Stimulated activated naive CD4-positive, alpha-beta T cell (primary cell): ENCODE measurements around the gene MRPL58.
"Not testable (repeated sequence)": the region's sequence is repeated elsewhere in the genome, so short reads cannot be mapped to it uniquely, and the experiment has no call there.

Source experiments
- DNase-seq, 6 experiments: peaks; one replicate each; lab custom pipeline; 2025; lab: John Stamatoyannopoulos, UW

The MRPL58 gene

DNA sequence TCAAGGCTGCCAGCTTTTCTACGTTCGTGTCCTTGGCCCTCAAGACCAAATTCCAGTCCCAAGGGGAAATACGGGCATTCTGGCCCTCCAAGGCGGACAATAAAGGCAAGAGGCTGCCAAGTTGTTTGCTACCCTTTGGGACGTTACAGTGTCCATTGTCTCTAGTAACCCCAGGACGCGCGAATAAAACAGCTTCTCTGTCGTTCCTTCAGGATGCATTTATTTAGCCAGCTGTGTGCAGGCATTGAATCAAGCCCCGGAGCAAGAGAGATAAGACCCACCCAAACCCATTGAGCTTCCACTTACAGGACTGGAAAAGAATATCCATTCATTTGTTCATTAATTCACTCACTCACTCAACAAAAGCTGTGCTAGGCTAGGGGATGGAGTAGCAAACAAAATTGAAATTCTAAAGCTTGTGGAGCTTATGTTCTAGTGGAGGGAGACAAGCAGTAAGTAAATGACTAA is 656 bp downstream of the MRPL58 start:
- DNase-seq: no peak

DNA sequence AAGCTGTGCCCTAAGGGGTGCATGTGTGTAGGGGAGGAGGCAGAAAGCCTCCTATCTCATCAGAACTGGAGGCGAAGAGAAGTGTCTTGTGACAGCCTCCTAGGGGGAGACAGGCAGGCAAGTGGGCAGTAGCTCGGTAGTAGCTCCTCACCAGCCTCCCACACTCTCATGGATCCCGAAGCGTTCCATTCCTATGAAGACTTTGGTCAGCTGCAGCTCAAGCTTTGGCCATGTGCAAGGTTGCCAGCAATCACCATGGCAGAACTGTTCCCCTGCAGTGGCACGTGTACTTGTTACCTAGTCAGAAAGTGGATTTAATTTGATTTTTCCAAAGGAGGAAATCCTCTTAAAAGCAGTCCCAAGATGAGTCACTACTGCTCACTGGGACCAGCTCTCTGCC is 6.7 kb downstream of the MRPL58 start:
- DNase-seq: no peak

DNA sequence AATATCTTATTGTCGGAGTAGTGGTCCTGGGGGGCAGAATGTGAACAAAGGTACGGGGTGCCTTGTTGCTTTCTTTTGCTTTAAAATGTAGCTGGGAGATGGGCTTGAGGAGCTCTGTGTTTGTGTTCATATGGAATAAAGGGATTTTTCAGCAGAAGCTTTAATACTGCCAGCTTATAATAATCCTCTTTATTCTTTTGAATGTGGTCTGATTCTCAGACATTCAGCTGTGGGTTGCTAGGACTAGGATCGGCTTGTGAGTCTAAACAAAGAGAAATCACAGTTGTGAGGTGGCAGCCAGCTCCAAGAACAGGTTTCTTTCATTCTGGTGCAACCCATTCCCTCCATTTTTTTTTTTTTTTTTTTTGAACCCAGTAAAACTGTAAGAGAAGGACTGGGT is 7.2 kb downstream of the MRPL58 start:
- DNase-seq: no peak

DNA sequence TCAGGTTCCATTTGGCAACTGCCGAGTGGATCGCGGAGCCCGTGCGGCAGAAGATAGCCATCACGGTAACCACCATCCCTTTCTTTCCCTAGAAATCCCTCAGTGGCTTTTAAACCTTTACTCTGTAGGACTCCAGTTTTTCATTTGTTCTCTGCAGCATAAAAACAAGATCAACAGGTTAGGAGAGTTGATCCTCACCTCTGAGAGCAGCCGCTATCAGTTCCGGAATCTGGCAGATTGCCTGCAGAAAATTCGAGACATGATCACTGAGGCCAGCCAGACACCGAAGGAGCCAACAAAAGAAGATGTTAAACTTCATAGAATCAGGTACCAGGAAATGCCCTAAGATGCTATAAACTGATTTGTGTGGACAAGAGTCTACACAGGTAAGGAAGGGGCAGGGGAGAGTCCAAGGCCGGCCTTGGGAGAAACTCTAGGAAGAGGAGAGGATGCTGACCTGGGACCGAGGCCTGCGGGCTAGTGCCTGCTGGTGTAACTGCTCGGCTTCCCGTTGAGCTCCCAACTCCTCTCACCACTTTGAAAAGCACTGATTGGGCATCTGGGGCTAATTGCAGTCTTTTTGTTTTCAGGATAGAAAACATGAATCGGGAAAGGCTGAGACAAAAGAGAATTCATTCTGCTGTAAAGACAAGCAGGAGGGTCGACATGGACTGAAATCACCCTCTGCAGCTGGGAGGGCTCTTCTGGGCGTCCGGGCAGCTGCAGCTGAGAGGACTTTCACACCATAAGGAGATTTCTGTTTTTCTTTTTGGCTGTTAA is 8.1 kb downstream of the MRPL58 start:
- no peak for DNase-seq

DNA sequence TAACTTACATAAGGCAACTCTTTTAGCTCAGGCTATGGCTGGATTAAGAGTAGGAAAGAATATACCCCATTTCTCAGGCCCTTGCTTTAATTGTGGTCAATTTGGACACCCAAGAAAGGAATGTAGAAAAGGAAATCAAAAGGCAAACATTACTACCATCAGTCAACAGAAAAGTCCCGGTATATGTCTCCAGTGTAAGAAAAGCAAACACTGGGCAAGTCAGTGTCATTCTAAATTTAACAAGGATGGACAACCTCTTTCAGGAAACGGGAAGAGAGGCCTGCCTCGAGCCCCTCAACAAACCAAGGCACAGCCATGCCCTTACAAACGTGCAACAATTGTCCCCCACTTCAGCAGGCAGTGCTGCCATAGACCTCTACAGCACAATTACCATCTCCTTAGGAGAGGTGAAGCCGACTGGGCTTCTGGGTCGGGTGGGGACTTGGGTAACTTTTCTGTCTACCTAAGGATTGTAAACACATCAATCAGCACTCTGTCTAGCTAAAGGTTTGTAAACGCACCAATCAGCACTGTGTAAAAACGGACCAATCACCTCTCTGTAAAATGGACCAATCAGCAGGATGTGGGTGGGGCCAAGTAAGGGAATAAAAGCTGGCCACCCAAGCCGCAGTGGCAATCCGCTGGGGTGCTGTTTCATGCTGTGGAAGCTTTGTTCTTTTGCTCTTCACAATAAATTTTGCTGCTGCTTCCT is 12.4 kb downstream of the MRPL58 start:
- peak; percentile 8 to 47 (median 36) for DNase-seq

DNA sequence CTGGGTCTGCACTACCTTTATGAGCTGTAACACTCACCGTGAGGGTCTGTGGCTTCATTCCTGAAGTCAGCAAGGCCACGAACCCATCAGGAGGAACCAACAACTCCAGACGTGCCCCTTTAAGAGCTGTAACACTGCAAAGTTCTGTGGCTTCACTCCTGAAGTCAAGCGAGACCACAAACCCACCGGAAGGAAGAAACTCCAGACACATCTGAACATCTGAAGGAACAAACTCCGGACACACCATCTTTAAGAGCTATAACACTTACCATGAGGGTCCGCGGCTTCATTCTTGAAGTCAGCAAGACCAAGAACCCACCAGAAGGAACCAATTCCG is 12.9 kb downstream of the MRPL58 start:
- DNase-seq: not testable (repeated sequence)

DNA sequence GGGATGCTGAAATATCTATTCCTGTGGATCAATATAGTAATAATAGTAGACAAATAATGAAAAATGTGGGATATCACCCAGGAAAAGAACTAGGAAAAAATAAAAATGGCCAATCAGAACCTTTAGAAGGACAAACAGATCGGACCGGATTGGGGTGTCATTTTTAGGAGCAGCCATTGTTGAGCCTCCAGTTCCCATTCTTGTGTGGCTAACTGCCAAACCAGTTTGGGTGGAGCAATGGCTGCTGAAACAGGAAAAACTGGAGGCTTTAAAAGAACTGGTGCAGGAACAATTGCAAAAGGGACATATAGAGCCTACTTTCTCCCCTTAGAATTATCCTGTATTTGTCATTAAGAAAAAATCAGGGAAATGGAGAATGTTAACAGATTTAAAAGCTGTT is 14.2 kb downstream of the MRPL58 start:
- not testable (repeated sequence) for DNase-seq

DNA sequence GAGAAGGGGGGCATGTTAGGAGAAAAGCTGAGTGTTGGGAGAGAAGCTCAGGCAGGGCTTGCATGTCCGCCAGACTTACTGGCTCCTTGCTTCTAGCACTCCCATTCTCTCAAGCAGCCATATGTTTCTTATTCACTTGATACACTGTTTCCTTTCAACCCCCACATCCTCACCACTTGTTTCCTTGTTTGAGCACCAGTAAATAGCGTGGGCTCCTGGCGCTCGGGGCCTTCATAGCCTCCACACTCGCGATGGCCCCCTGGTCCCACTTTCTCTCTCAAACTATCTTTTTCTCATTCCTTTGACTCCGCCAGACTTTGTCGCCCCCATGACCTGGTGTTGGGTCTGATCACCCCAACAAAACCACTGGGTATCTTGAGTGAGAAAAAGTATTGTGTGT is 17.7 kb downstream of the MRPL58 start:
- DNase-seq: no peak

DNA sequence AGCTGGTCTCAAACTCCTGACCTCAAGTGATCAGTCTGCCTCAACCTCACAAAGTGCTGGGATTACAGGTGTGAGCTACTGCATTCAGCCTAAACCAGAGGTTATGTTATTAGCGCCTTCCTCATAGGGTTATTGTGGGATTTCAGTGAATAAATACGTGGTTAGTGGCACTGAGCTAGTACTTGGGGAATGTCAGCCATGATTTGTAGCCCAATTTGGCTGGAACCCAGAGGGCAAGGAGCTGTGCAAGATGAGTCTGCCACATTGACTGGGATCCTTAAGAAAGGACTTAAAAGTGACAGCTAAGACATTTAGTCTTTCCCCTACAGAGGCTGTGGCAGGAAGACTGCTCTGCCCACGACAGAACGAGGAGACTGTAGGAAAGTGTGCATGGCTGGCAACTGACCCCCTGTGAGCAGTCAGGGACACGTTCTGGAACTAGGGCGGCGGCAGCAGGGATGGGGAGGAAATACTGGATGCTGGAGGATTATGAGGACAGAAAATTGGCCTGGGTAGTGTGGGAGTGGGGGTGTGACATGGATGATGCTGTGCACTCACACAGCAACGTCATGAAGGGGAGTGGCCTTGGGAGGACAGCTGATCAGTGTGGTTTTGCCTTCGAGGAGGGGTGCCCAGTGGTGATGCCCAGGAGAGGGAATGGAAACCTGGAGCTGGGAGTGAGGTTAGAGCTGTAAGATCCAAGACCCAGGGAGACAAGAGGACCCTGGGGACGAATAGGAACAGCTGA is 19.7 kb downstream of the MRPL58 start:
- peak; percentile 38 to 73 (median 58) for DNase-seq

DNA sequence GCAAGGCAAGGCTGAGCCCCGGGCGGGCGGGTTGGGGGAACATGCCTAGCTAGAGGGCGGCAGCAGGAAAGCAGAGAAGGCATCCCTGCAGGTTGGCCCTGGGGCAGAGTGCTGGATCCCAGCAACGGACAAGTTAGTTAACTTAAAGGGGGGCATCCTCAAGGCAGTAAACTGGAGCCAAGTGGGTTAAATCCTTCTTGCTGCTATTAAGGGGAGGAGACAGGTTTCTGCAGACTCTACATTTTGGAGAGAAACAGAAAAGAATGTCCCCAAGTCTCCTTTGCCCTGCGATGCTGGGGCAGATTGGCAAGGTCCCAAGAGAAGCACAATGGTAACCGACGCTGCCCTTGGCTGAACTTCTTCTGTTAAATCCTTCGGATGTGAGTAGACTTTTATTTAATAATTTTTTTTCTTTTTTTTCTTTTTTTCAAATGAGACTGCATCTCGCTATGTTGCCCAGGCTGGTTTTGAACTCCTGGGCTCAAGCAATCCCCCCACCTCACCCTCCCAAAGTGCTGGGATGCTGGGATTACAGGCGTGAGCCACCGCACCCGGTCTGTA is 20.3 kb downstream of the MRPL58 start:
- peak in 1 of 6 experiments; percentile 25 for DNase-seq

DNA sequence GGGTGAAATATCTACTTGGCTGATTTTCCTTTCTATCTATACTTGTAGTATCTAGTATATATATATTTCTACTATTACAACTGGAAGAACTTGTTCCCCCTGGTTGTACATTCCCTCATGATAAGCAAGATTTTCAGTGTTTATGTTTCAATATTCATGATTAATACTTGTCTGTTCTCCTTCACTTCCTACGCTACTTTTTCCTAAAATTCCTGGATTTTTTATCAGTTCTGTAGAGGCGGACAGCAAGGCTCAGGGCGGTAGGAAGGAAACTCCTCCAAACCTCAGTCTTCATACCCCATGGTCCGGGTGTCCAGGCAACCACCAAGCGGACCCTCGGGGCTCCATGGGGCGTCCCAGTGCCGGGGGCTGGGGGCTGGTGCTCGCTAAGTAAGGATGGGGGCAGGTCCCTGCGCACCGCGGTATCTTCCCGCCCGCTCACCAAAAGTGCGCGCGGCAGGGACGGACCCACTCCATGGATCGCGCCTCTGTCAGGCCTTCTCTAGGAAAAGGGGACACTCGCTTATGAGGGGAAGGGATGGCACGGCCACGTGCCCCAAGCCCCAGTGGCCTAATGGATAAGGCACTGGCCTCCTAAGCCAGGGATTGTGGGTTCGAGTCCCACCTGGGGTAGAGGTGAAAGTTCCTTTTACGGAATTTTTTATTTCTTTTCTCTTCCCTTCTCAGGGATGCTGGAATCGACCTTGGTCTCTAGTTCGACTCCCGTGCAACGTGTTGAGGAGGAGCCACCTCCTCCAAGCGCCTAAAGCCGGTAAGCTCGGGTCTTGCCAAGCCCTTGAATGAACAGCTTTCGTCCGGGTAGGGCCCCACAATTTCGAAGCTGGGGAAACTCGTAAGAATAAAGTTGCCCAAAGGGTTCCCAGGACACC is 21.1 kb downstream of the MRPL58 start:
- DNase-seq: peak; percentile 74 to 88 (median 80)

DNA sequence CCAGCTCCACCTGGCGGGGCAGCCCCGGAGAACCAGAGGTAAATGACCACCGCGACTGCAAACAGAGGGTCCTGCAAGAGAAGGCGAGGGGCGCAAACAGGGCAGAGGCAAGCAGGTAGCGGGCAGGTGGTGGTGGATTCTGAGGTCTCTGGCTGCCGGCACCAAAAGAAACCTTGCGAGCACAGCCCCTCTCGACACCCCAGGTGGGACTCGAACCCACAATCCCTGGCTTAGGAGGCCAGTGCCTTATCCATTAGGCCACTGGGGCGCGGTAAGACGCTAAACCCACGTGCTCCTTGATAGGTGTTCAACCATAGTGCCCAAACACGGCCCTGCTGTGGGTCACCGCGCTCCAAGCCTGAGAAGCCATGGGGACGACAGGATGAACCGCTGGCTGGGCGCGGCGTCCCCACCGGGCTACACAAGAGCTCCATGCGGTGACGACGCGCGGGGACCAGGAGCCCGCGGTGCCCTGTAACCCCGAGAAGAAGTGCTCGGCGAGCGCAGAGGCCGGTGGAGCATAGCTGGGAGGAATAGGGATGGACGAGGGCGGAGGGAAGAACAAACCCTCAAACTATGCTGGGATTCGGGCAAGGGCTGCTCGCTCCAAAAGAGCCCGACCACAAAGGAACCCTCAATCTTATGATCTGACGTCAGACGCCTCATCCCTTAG is 21.9 kb downstream of the MRPL58 start:
- DNase-seq: peak; percentile 58 to 87 (median 76)

DNA sequence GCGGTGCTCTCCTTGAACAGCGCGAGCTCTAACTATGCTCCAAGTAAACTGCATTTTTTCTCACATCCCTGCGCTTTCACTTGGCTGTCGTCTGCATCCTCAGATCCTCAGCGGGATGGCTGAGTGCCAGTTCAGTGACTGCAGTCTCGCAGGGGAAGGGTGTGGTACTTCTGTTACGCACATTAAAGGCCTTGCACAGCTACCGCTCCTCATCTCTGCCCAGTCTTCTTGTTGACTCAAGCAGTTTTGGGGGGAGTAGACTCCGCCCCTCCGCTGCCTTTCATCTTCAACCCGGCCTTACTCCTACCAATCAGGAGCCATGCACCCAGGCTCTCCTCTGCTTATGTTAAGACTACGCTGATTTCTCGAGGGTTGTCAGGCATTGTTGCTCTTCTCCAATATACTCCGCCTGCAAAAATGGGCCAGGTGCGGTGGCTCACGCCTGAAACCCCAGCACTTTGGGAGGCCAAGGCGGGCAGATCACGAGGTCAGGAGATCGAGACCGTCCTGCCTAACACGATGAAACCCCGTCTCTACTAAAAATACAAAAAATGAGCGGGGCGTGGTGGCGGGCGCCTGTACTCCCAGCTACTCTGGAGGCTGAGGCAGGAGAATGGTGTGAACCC is 24.3 kb downstream of the MRPL58 start:
- peak; percentile 83 to 99 (median 95) for DNase-seq

DNA sequence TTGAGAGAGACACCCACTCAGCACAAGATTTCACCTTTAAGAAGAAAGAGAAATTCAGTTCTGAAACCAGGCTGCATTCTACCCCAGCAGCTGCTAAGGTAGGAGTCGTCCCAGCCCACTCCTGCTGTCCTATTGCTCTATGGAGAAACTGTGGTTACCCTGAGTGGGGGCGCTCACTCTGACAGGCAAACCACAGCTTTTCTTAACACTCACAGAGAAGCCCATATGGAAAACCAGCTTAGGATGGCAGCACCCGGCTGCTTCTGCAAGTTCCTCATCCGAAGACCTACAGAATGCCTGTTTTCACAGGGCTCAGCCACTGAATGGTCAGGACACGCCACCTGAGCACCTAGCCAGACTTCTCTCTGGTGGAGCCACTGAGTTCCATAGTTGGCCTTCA is 26.8 kb downstream of the MRPL58 start:
- no peak for DNase-seq

DNA sequence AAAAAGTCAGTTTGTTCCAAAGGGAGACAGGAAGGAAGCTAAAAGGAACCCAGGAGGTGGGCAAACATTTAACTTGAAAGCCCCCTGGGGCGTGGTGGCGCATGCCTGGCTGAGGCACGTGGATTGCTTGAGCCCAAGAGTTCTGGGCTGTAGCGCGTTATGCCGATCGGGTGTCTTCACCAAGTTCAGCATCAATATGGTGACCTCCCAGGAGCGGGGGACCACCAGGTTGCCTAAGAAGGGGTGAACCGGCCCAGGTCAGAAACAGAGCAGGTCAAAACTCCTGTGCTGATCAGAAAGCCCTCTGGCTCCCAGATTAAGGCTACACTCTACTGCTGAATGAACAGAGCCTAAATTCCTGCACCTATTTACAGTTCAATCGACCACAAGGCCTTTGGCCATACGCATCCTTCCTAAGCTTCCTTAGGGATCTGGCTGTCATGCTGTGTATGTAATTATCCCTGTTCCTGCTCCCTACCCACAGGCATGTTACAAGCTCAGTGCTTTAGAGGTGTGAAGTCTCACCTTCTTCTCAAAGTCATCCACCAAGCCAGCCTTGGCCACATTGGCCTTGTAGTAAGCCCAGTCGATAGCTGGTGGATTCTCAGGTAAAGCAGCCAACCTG is 29.3 kb downstream of the MRPL58 start:
- DNase-seq: no peak

DNA sequence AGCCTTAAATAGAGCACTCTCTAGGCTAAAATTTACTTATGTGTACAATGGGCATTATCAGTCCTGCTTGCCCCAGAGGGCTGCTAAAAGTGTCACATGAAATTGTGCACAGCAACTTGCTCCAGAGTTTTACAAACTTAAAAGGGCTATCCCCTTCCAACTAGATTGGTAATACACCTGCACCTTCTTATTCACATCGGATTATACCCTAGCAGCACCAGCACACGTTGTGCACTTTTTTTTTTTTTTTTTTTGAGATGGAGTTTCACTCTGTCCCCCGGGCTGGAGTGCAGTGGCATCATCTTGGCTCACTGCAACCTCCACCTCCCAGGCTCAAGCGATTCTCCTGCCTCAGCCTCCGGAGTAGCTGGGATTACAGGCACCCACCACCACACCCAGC is 31.3 kb downstream of the MRPL58 start:
- not testable (repeated sequence) for DNase-seq

DNA sequence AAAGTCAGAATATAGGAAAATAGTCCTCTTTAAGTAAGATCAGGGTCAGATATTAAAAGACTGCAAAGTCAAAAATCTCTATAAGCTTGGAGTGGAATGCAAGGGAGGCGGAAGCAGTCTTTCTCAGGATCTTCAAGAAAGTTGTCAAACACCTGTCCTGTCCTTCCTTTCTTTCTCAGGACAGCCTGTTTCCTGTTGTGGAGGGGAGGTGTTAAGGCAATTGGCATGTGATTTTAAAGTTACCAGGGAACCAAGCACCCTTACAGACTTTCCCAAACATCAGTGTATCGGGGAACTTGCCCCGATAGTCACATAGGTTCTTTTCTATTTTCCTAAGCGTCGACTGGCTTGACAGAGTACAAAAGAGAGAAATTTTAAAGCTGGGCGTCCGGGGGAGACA is 32.2 kb downstream of the MRPL58 start:
- no peak for DNase-seq

DNA sequence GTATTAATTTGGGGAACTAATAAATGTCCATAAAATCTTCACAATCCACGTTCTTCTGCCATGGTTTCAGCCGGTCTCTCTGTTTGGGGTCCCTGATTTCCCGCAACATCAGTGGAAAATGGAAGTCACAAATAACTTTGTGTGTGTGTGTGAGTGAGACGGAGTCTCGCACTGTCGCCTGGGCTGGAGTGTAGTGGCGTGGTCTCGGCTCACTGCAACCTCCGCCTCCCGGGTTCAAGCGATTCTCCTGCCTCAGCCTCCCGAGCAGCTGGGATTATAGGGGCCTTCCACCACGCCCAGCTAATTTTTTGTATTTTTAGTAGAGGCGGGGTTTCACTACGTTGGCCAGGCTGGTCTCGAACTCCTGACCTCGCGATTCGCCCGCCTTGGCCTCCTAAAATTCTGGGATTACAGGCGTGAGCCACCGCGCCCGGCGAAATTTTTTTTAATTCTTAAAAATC is 33.5 kb downstream of the MRPL58 start:
- DNase-seq: not testable (repeated sequence)

DNA sequence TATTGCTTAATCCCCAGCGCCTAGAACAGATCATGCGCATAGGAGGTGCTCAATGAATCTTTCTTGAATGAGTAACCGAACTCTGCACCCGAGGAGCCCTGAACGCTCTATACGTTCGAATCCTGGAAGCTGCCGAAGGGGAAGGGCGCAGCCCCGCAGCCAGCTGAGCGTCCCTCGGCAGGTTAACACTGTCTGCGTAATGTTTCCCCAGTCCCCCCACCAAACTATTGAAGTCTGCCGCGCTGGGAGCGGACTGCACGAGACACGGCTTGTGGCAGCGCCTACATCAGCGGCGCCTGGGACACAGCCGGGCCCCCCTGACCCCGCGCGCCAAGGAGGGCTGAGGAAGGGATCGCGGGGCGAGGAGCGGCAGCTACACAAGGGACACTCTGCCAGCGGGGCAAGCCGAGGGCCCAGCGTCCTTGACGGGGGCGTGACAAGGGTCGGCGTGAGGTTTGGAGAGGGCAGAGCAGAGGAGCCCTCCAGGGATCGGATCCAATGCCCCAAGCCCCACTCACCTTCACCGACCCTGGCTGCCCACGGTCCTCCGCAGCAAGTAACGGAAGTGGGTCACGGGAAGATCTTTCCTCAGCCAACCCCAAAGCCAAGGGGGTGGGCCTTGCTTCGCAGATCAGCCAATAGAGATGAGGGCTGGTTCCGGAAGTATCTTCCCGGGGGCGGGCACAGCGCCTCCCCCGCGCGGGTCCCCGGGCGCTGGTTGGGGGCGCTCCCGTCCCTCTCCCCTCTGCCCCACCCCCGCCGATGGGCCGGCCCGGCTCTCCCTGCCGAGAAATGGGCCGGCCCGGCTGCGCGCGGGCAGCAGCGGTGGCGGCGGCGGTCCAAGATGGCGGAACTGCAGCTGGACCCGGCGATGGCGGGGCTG is 34.2 kb downstream of the MRPL58 start, which contains the start of the genes ATP5PD and KCTD2:
Gene ATP5PD (minus strand): TSS at position 563 of the 883 bp plus-strand sequence. CDS start 4,319 bp downstream, outside the sequence.
Gene KCTD2 (plus strand): TSS at position 819 of the 883 bp plus-strand sequence. CDS start 26 bp downstream, at position 845.
- DNase-seq: peak; percentile 84 to 92 (median 90)
